Epithelial cell of proximal tubule (primary cell): Measurements from ENCODE around the gene CHP1. TPM values are rescaled to one million over a fixed set of nuclear protein-coding genes. Genes with fewer than 3 reads are reported as not detected.
A peak's percentile ranks its signal among the peaks of the same experiment; 100 is the strongest.
"Not testable (repeated sequence)": the region's sequence is repeated elsewhere in the genome, so short reads cannot be mapped to it uniquely, and the experiment has no call there.

Source experiments
- DNase-seq: peaks from one replicate; pipeline ENCODE4 v3.0.0-alpha.2; 2011; ENCODE audit warnings: low read depth
- H3K4me3 ChIP-seq: 2 replicates; pipeline ENCODE4 v1.5.1; 2011; ENCODE audit warnings: low read depth, mild to moderate bottlenecking, low read length
- CTCF ChIP-seq: conservative IDR thresholded peaks from 2 replicates; pipeline ENCODE4 v1.5.1; 2012; ENCODE audit warnings: low read depth, mild to moderate bottlenecking, low read length
- total RNA-seq: library from RNA; depleted of rRNA; stranded (reverse); fragments of >200 nt; gene quantifications from 2 replicates; pipeline ENCODE4 v1.2.3, GENCODE V29; 2015

The CHP1 gene
- total RNA-seq, 1 donor from 2014 or later = 75.2 TPM

GRCh38 chr15:41269887-41270286 is 38.8 kb downstream of the CHP1 start:
- DNase-seq = no peak
- no peak for TF ChIP-seq CTCF
- no peak overlapping the region for H3K4me3 ChIP-seq

- no peak for DNase-seq
- H3K4me3 ChIP-seq = no peak overlapping the region
Observed at GRCh38 chr15:41276831-41277230, 45.8 kb downstream of the CHP1 start.

GRCh38 chr15:41278319-41278718 is 47.3 kb downstream of the CHP1 start:
- no peak for TF ChIP-seq CTCF
- DNase-seq = no peak
- H3K4me3 ChIP-seq = no peak overlapping the region

More at GRCh38 chr15:41276831-41277230, 45.8 kb downstream of the CHP1 start:
- TF ChIP-seq CTCF = no peak

GRCh38 chr15:41279535-41280283 is 48.6 kb downstream of the CHP1 start:
- no peak overlapping the region for H3K4me3 ChIP-seq
- TF ChIP-seq CTCF = no peak
- DNase-seq = no peak

GRCh38 chr15:41281236-41281635 is 50.2 kb downstream of the CHP1 start:
- TF ChIP-seq CTCF = no peak
- no peak overlapping the region for H3K4me3 ChIP-seq
- no peak for DNase-seq

GRCh38 chr15:41282436-41282835 is 51.4 kb downstream of the CHP1 start:
- DNase-seq, H3K4me3 ChIP-seq: not testable (repeated sequence)

- DNase-seq = not testable (repeated sequence)
- peak overlapping the region; percentile 97 for H3K4me3 ChIP-seq
Observed at GRCh38 chr15:41282980-41283652, 52.0 kb downstream of the CHP1 start.
